ENCODE data around the gene TSPEAR.
"Not testable (repeated sequence)": the region's sequence is repeated elsewhere in the genome, so short reads cannot be mapped to it uniquely, and the experiment has no call there.

TSPEAR gene

DNA sequence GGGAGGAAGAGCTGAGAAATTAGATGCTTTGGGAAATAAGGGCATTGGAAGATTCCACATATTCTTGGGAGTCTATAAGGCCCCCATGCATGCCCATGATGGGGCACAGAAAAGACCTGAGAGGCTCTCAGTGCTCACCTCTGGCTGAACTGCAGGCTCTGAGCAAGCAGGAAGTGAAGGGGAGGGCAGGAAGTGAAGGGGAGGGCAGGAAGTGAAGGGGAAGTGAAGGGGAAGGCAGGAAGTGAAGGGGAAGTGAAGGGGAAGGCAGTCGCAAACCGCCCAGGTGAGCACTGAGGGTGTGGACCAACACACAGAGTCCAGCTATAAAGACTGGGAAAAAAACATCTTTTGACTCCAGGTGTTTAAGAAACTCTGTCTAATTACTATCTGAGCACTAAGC is 80.9 kb downstream of the TSPEAR start:
- no peak for DNase-seq (ENCODE audit: low read depth, low spot score)

DNA sequence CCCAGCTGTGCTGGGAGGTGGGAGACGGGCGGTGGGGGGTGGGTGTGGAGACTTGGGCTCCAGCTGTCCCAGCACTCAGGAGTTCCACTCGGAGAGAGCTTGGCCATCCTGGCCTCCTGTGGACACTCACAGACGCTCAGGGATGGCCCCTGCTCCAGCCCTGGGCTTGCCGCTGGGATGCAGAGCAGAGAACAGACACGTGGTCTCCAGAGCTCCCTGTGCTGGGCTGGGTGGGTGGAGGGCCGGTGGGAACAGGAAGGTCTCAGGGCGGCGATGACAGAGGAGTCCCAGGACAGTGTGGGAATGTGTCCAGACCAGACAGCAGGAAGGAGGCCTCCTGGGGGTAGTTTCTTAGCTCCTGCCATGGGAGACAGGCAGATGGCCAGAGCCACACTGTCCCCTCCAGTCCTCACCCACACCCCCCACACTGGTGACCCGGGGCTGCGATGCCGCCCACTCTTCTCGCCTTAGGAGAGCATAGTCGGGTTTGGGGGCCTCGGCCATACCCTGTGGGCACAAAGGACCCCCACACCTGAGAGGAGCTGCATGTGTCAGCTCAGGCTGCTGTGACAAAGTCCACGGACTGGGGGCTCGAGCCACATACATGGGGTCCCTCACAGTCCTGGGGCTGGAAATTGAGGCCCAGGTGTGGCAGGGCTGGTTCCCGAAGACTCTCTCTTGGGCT is 82.5 kb downstream of the TSPEAR start:
- no peak for DNase-seq (ENCODE audit: low read depth, low spot score)

DNA sequence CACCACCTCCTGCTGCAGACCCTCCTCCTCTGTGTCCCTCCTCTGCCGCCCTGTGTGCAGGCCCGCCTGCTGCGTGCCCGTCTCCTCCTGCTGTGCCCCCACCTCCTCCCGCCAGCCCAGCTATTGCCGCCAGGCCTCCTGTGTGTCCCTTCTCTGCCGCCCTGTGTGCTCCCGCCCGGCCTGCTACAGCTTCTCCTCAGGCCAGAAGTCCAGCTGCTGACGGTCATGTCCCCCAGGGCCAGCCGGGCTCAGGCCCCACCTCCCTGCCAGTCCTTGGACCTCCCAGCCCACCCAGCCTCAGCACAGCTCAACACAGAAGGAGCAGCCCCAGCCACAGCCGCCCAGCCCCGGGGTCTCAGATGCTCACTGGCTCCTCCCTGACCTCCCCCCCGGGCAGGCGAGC is 83.5 kb downstream of the TSPEAR start:
- DNase-seq (ENCODE audit: low read depth, low spot score), result not testable (repeated sequence)

DNA sequence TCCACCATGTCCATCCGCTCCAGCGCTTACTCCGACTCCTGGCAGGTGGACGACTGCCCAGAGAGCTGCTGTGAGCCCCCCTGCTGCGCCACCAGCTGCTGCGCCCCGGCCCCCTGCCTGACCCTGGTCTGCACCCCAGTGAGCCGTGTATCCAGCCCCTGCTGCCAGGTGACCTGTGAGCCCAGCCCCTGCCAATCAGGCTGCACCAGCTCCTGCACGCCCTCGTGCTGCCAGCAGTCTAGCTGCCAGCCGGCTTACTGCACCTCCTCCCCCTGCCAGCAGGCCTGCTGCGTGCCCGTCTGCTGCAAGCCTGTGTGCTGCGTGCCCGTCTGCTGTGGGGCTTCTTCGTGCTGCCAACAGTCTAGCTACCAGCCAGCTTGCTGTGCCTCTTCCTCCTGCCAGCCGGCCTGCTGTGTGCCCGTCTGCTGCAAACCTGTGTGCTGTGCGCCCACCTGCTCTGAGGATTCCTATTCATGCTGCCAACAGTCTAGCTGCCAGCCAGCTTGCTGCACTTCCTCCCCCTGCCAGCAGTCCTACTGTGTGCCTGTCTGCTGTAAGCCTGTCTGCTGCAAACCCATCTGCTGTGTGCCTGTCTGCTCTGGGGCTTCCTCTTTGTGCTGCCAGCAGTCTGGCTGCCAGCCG is 84.1 kb downstream of the TSPEAR start:
- not testable (repeated sequence) for DNase-seq (ENCODE audit: low read depth, low spot score)

DNA sequence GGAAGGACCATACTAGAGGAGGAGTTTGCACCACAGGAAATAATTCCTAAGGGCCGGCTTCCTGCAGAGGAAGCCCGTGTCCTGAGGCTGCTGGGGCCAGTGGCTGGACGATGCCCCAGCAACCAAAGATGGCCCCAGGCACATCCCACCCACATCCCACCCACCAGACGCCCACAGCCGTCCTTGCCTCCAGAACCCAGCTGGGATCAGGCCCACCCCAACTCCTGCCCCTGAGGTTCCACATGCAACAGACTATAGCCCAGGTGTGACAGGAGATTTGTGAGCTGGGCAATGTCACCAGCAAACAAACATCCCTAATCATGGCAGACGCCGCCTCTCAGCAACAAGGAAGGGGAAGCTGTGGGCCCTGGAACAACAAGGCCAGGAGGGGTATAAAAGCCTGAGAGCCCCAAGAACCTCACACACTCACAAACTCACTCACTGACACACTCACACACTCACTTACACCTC is 84.7 kb downstream of the TSPEAR start, which contains the start of gene KRTAP10-9:
Gene KRTAP10-9 (plus strand): TSS at position 421 of the 471 bp plus-strand sequence. CDS start 79 bp downstream, outside the sequence.
- DNase-seq (ENCODE audit: low read depth, low spot score), result no peak

DNA sequence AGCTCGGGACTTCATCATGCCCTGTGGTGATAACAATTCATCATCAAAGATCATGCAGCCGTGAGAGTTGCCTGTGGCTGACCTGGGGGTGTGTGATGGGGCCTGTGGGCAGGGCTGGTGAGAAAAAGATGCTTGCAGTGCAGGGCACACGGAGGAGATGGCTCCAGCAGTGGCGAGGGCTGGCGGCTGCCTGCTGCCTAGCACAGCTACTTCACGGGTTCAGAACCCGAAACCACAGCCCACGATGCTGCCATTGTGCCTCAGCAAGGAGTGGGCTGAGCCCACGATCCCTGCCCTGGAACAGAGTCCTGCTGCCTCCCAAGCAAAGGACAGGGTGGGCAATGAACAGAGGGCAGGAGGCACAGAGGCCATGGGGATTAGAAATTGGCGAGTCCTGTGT is 85.1 kb downstream of the TSPEAR start:
- no peak for DNase-seq (ENCODE audit: low read depth, low spot score)

DNA sequence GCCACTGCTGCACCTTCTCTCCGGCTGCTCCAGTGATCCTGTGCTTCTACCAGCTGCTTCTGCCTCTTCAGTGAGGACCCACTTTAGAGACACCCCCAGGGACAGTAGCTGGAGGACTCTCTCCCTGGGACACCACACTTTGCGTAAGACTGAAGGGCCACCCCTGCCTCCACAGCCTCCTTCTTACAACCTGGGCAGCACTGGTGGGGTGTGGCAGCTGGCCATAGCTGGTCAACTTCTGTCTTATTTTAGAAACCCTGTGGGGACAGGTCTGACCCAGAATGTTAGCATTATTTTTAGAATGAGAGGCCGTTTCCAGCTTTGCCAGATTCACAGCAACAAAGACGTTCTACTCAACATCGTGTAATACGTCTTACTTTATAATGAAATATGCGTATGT is 85.6 kb downstream of the TSPEAR start:
- DNase-seq (ENCODE audit: low read depth, low spot score), result no peak

DNA sequence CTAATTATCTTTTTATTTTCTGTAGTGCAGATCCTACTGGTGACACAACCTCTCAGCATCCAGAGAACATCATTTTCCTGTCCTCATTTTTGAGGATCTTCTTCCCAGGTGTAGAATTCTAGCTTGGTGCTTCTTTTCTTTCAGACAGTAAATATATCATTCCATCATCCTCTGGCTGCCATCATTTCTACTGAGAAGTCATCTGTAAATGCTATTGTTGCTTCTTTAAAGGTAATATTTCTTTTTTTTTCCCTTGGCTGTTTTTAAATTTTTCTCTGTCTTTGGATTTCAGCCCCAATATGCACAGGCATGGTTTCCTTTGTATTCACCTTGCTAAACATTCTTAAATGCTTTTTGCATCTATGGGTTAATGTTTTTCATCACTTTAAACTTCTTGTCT is 87.8 kb downstream of the TSPEAR start:
- no peak for DNase-seq (ENCODE audit: low read depth, low spot score)

DNA sequence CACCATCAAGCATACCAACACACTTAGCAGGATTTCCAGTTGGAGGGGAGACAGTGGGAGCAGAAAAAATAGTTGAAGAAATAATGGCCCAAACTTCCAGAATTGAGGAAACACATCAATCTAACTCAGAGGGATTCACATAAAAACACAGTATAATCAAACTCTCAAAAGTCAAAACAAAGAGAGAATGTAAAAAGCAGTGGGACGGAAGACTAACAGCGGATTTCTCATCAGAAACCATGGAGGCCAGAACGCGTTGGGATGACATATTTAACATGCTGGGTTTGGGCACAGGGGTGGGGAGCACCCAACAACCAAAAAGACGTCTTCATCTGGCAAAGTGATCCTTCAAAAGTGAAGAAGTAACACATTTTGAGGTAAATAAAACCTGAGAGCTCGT is 91.5 kb downstream of the TSPEAR start:
- no peak for DNase-seq (ENCODE audit: low read depth, low spot score)

DNA sequence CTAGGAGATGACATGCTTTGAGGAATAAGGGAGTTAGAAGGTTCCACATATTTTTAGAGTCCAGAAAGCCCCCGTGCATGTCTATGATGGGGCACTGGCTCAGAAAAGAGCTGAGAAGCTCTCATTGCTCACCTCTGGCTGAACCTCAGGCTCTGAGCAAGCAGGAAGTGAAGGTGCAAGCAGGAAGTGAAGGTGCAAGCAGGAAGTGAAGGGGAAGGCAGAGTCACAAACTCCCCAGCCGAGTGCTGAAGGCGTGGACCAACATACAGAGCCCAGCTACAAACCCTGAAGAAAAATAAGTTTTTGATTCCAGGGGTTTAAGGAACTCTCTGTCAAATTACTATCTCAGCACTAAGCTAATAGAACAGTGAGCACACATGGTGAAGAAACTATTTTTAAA is 92.5 kb downstream of the TSPEAR start:
- no peak for DNase-seq (ENCODE audit: low read depth, low spot score)

DNA sequence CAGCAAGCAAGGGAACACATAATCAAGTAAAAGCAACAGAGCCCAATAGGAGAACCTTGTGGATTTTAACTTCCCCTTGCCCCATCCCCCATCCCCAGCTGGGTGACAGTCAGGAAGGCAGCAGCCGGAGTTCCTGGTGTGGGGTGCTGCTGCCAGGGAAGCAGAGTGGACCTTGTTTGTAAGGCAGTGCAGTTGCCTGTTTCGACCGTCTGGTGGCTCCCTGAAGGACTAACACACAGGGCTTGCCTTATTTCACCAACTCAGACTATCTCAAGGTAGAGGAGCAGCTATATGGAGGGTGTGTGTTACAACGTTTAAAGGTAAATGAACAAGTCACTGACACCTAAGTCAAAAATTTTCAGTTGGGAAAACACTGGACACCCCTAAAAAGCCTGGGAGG is 92.9 kb downstream of the TSPEAR start:
- DNase-seq (ENCODE audit: low read depth, low spot score), result no peak

DNA sequence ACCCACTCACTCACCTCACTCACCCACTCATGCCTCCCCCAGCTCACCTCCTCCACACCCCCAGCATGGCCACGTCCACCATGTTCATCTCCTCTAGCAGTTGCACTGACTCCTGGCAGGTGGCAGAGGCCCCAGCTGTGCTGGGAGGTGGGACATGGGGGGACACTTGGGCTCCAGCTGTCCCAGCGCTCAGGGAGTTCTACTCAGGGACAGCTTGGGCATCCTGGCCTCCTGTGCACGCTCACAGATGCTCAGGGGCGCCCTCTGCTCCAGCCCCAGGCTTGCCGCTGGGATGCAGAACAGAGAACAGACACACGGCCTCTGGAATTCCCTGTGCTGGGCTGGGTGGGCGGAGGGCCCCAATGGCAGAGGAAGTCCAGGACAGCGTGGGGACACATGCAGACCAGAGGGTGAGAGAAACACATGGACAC is 94.3 kb downstream of the TSPEAR start:
- DNase-seq (ENCODE audit: low read depth, low spot score), result no peak

DNA sequence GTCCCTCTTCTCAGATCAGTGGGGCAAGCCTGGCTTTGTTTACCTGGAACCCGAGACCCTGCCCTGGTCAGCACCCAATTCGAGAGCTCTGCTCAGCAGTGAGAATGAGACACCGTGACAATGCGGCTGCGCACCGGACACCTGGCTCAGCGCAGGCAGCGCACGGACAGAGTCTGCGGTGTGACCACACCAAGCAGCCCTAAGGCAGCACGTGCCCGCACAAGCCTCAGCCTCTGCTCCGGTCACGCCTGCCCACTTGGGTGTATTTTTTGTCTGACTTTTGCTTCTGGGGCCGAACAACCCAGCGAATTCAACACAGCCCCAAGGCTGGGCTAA is 94.8 kb downstream of the TSPEAR start:
- DNase-seq (ENCODE audit: low read depth, low spot score), result no peak

DNA sequence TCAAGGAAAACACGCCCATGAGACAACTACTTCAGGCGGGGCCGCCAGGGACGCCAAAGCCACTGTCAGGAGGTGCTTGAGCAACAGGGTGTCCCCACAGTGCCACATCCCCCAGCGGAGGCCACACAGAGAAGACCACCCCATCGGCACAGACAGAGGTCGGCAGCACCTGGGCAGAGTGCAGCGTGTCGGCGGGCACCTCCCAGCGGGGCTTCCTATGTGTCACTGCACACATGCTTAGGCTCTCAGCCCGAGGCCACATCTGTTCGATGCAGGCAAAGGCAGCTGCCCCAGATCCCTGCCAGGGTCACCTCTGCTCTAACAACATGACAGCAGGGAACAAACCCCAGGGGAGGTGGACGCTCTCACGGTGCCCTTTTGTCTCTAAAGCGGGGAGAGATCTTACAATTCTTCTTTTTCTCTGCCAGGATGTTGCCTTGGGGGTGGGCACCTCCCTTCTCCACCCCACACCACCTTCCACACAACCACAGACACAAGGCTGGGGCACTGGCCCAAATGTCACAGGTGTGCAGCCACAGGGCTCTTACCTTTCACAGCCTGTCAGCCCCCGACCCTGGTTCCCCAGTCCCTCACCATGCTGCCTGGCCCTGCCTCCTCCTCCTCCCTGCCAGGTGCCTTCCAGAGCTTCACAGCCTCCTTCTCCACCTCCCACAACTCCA is 95.3 kb downstream of the TSPEAR start:
- DNase-seq (ENCODE audit: low read depth, low spot score), result no peak

DNA sequence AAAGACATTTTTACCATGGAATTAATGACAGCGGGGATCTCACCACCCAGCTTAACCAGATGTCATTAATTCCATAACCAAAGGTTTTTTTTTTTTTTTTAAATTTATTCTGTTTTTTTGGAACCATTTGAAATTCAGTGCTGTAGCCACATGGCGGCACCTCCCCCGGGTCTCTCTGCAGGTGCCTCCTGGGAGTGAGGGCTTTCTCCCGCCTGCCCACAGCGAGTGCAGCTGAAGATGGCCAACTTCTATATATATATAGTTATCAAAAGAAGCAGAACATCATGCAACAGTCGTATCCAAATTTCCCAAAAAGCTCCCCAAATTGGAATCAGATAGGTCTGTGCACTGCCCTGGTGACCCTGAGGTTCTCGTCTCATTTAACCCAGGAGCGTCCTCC is 95.9 kb downstream of the TSPEAR start:
- DNase-seq (ENCODE audit: low read depth, low spot score), result no peak

DNA sequence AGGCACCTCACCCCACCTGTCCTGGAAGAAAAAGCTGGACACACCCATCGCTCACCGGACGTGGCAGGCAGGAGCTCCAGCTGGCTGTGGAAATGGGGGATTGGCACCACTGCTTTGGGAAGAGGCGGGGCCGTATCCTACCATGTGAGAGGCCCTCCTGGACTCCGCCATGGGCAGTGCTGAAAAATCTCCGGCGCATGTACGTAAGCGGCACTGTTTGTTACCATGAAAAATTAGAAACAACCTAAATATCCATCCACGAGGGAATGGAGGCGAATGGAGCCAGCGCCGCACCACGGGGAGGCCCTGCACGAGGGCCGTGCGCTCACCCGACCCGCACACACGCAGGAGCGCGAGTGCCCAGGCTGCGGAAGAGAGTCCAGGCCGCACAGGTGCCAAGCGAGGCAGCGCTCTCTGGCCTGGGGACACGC is 96.4 kb downstream of the TSPEAR start:
- no peak for DNase-seq (ENCODE audit: low read depth, low spot score)

DNA sequence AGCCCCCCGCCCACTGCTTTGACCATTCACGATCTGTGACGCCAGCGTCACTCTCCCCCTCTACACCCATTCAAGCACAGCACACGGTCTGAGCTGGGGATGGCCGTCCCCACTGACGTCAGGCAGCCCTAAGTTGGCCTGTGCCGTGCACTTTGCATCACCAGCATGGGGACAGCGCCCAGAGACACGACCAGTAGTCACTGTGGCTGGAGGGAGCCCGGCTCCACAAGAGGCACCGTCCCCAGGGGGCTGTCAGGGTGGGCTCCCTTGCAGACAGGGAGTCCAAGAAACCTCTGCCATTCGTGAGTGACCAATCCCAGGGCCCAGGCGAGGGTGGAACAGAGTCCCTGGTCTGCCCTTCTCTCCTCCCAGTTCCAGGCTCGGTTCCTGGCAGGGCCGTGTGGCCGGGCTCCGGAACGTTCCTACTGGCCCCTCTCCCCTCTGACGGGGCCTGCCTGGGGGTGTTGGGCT is 97.2 kb downstream of the TSPEAR start:
- DNase-seq (ENCODE audit: low read depth, low spot score), result no peak

DNA sequence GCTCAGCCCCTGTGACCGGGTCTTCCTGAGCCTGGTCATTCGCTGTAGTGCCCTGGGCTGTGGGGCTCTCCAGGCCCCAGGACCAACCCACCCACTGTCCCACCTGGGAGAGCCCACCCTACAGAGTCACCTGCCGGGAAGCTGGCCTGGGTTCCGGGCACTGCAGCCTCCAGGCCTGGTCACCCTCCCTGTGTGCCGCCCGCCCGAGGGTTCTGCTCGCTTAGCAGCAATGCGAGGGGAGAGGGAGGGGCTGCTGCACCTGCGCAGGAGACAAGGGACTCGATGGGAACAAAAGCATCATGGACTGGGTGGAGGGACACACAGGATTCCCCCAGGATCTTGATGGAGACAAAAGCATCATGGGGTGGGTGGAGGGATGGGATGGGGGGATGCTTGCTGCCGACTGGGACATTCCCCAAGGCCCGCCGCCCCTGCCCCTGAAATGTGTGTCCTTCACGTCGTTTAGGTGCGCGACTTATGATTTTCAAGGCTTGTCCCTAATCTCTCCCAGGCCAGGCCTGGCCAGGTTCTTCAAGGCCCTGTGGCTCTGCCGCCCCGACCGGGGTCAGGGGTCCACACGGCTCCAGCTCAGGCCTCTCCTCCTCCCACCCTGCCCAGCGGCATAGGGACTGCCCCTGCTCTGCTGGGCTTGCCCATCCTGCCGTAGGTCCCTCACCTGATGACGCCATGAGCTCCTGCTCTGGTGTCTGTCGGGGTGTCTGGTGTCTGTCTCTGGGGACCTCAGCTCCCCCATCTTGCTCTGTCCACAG is 97.8 kb downstream of the TSPEAR start:
- DNase-seq (ENCODE audit: low read depth, low spot score), result no peak

DNA sequence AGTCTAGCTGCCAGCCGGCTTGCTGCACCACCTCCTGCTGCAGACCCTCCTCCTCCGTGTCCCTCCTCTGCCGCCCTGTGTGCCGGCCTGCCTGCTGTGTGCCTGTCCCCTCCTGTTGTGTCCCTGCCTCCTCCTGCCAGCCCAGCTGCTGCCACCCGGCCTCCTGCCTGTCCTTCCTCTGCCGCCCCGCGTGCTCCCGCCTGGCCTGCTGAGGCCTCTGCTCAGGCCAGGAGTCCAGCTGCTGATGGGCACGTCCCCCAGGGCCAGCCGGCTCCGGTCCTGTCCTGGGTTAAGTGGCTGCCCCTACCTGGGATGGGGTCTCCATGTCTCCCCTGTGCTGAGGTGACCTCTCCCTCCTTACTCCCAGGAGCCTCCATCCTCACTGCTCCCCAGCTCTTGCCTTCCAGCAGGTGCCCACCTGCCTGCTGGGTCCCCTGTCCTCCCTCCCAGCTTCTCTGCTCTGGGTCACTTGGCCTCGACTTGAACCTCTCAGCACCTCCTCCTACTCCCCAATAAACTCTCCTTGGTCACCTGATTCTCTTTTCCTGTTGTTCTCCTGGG is 98.6 kb downstream of the TSPEAR start:
- DNase-seq (ENCODE audit: low read depth, low spot score), result no peak

DNA sequence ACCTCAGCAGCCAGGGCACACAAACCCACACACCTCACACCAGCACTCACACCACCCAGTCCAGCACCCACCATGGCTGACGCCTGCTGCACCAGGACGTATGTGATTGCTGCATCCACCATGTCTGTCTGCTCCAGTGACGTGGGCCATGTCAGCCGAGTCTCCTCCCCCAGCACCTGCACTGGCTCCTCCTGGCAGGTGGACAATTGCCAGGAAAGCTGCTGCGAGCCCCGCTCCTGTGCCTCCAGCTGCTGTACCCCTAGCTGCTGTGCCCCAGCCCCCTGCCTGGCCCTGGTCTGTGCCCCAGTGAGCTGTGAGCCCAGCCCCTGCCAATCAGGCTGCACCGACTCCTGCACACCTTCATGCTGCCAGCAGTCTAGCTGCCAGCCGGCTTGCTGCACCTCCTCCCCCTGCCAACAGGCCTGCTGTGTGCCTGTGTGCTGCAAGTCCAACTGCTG is 99.3 kb downstream of the TSPEAR start, which contains the start of gene KRTAP10-8:
Gene KRTAP10-8 (plus strand): TSS at position 51 of the 458 bp plus-strand sequence. CDS start 22 bp downstream, at position 73.
- no peak for DNase-seq (ENCODE audit: low read depth, low spot score)

DNA sequence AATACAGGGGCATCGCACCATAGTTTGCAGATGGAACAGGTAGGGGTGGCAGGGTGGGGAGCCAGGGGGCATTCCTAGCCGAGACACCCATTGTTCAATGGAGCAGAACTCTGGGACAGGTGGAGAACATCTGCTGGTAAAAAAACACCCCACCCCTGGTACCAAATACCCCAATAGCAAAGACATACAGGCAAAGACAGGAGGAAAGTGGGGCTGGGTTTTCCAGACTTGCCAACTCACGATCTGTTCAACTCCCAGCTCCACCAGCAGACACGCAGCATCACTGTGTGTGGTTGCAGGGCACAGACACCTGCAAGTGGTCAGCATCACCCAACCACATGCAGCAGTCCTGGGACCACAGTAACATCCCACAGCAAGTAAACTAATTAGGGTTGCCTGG is 99.8 kb downstream of the TSPEAR start:
- no peak for DNase-seq (ENCODE audit: low read depth, low spot score)
